ENCODE results near the gene TMEM106A.
"Not testable (repeated sequence)": the region's sequence is repeated elsewhere in the genome, so short reads cannot be mapped to it uniquely, and the experiment has no call there.

TMEM106A gene

DNA sequence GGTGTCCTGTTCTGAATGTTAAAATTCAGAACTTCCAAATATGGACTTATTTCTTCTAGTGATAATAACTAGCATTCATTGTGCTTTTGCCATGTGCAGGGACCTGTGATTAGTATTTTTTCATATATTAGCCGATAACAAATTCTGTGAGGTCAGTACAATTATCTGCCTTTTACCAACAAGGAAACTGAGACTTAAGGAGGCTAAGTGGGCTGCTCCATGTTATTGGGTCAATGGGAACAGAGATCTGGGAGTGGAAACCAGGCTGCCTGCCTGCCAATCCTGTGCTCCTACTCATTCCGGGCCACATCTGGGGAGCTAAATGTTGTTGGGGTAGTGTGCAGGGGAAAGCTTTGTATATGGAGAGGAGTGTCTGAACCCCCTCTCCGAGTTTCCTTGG, 3.7 kb downstream of the TMEM106A start:
- no peak for DNase-seq (ENCODE audit: low spot score)

DNA sequence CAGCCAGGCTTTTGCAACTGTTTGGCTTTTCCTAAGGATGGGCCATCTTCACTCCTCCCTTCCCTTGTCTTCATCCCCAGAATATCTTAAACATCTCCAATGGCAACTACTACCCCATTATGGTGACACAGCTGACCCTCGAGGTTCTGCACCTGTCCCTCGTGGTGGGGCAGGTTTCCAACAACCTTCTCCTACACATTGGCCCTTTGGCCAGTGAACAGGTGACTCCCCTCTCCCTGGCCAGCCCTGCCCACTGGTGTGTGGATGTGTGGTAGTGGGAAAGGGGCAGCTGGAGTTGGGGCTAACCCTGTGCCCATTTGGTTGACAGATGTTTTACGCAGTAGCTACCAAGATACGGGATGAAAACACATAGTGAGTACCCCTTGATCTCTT, 4.7 kb downstream of the TMEM106A start:
- DNase-seq (ENCODE audit: low spot score), result no peak

DNA sequence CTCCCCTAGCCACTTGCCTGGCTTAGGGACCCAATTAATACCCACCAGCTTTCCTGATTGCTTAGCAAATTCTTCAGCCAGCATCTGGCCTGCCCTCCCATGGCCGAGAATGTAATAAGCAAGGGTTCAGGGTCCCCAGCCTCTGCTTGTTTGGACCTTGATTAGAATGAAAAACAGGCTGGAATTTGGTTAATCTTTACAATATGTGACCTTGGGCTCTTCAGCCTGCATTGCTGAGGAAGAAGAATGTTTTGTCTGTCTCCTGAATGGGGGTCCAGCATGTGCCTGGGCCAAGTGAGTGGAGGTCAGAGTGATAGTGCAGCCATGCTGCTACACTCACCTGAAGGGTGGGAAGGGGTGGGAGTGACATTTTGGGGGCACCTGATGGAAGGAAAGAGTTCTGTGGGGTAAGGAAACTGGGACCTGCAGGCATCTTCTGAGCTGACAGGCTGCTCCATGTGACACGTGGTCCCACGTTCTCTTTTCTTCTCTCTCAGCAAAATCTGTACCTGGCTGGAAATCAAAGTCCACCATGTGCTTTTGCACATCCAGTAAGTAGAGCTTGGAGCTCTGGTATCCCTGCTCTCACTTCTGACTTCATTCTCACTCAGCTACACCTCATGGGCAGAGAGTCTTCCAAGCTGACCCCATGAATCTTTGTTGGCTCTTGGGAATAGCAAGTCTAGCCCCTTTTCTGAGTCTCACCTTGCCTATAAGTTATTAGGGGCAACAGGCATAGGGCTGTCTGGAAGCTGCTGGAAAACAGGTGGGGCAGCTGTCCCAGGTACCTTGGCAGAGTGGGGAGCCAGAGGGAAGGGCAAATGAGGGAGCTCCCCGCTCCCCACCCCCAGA, 5.3 kb downstream of the TMEM106A start:
- no peak for DNase-seq (ENCODE audit: low spot score)

DNA sequence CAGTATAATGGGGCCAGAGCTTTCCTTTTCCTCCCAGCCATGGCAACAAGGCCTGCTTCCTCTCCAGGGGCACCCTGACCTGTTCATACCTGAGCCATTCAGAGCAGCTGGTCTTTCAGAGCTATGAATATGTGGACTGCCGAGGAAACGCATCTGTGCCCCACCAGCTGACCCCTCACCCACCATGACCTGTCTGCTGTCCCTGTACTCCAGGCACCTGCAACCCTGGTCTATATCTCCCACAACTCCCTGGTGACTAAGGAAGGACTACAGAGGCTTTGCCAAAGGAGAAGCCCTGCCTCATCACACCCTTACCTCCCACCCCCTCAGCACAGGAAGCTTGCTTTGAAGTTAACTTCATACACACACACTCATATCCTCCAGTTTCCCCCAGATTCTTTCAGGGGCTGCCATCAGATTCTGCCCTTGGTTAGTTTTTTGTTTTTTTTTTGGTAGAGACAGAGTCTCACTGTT, 6.0 kb downstream of the TMEM106A start:
- DNase-seq (ENCODE audit: low spot score), result no peak

DNA sequence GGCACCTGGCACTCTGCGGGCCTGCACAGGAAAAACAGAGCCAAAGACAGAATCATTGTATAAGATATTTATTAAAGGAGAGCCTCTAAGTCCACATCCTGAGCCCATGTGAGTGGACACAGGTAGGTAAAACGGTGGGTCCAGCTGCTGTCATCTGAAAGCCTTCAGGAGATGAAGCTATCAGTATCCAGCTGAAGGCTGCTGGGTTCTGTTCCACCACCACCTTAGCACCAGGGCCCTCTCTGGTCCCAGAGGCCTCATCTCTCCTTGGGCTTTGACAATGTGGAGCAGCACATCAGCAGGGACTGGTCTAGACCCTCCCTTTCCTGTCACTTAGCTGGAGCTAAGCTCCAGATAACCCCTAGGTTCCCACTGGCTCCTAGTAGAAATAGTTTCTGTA, 7.3 kb downstream of the TMEM106A start:
- no peak for DNase-seq (ENCODE audit: low spot score)

DNA sequence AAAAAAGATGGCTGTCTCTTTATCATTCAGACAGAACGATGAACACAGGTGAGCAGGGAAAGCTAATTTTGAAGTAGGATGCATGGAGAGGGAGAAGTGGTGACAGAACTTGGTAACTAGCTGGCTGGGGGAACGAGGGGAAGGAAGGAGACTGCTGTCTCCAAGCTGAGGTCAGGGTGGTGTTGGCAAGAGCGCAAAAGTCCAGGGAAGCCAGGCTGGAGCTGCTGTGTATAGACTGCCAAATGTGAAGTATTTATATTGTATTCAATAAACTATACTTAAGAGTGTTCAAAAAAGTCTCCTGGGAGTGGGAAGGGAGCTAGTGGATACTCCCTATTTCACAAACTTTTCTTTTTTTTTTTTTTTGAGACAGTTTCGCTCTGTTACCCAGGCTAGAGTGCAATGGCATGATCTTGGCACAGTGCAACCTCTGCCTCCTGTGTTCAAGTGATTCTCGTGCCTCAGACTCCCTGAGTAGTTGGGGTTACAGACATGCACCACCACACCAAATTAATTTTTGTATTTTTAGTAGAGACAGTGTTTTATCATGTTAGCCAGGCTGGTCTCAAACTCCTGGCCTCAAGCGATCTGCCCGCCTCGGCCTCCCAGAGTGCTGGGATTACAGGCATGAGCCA, 8.2 kb downstream of the TMEM106A start:
- no peak for DNase-seq (ENCODE audit: low spot score)

DNA sequence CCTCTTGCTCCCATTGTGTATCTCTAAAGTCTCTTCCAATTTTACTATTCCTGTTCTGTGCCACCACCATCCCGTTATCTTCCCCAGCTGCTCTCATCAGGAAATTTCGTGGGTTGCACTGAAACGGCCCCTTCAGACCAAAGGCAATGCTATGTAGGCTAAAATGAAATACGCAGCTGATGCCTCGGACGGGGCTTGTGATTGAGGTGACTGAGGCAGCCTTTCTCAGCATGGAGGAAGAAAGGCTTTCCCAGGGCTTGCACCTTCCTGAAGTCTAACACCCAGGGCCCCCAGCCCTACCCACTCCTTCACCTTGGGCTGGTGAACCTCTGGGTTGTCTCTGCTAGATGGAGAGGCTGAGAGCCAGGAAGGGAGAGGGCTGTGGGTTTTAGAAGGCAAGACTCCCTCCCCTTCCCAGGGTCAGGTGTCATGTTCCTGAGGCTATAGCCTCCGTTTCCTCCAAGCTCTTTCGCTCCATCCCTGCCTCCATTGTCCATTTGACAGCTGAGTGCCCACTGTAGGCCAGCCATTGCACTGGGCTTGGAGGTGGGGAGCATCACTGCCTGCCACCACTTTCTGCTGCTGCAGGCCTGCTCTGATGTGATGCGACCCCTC, 8.9 kb downstream of the TMEM106A start:
- no peak for DNase-seq (ENCODE audit: low spot score)

DNA sequence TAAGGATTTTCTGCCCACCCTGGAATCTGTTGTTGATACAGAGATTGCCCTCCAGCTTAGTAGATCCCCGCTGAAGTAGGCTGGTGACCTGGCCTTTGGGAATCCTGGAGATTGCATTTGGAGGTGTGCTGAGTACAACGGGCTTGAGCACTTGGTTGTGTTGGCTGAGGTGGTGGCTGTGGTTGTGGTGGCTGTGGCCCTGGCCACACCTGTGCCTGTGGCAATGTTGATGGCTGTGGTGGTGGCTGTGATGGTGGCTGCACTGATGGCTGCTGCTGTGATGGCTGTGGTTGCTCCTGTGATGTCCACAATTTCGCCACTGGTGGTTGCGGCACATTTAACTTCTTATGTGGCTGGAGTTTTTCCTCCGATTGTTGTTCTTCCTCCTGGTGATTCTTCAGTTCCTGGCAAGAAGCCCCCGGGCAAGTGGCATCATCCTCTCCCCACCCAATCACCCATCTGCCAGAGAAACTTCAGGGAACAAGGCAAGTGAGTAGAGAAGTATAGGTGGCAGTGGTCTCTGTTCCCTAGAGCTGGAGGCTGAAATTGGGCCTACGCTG, 12.6 kb downstream of the TMEM106A start:
- DNase-seq (ENCODE audit: low spot score), result no peak

DNA sequence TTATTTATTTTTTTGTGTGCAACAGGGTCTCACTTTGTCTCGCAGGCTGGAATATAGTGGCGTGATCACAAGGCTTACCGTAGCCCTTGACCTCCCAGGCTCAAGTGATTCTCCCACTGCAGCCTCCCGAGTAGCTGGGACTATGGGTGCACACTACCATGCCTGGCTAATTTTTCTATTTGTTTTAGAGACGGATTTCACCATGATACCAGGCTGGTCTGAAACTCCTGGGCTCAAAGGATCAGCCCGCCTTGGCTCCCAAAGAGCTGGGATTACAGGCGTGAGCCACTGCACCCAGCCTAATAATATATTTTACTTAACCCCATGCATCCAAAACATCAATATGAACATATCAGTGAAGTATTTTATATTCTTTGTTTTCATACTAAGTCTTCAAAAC, 14.7 kb downstream of the TMEM106A start:
- DNase-seq (ENCODE audit: low spot score), result no peak

DNA sequence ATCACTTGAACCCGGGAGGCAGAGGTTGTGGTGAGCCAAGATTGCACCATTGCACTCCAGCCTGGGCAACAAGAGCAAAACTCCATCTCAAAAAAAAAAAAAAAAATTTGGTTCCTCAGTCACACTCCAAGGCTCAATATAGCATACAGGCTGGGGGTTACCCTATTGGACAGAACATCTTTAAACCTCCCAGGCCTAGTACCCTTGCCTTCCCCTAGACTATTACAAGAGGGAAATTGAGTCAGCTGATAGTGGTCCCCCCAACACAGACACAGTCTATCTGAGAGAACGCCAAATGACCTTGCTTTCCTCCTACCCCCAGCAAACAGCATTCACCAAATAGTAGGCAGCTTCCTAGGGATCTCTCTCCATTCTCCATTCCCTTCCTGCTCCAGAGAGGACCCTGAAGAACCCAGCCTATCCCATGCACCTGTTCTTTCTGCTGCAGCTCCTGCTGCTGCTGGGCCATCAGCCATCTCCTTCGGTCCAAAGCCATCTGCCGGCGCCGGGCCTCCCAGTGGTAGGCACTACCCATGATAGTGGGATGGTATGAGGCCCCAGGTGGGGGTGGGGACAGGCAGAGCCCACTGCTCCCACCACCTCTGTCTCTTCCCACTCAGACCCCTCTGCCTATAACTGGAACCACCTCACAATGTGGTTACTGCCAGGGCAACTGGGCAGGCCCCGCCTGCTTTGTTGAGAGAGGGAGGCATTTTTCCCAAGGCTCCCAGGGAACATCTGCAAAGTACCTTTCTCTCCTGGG, 16.5 kb downstream of the TMEM106A start, which contains the start of gene CCDC200:
TSS of gene CCDC200 (minus strand) at position 604 of the 763 bp plus-strand sequence. CDS start at position 535, 69 bp downstream.
- not testable (repeated sequence) for DNase-seq (ENCODE audit: low spot score)

DNA sequence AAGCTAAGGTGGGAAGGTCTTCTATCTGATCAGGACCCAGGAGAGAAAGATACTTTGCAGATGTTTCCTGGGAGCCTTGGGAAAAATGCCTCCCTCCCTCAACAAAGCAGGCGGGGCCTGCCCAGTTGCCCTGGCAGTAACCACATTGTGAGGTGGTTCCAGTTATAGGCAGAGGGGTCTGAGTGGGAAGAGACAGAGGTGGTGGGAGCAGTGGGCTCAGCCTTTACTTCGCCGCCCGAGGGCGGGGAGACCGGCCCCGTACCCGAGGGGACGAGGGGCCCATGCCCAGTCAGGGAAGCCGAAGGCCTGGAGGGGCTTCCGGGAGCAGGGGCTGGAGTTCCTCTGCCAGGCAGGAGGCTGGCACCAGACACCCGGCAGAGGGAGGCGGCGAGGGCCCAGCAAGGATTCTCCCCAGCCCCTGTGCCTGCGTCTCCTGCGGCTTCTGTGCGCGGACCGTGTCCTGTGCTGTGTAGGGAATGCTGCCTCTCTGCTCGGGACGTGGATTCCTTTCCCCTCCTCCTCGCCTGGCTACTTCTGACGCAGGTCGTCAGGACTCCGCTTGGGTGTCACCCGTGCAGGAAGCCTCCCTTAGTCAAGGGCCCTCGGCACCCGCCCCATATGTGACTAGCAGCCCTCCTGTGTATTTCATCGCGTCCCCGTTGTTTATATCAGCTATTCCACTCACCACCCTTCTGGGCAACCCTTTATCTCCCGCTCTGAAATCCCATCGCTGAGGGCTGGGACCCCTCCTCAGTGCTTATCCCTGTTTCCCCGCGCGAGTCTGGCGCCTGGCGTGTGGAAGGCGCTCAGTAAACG, 19.7 kb downstream of the TMEM106A start:
- DNase-seq (ENCODE audit: low spot score), result not testable (repeated sequence)

DNA sequence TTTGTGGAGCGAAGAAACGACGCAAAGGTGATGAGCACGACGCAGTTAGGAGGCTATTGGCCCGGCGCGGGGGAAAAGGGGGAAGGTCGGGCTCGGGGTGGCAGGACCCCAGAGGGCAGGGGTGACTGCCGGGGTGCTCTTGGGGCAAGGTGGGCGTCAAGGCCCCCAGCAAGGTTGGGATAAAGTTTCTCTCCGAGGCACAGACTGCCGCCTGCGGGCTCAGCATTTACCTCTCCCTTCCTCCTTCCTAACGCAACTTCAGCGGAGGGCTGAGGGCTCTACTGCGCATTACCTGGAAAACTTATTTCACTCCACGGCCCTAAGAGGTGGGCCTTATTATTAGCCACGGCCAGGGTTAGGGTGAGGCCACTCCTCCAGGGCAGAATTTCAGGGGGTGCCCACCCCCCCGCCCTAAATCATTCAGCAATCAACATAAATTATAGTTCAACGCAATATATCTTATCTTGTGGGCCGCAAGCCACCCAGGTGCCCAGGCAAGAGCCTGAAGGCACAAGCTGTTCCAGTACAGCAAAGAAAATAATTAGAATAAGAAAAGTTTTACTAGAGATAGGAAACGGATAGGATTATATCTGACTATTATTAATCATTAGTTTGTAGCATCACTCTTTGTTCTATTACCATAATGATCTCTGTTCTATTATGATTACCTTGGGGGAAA, 20.5 kb downstream of the TMEM106A start:
- DNase-seq (ENCODE audit: low spot score), result not testable (repeated sequence)

DNA sequence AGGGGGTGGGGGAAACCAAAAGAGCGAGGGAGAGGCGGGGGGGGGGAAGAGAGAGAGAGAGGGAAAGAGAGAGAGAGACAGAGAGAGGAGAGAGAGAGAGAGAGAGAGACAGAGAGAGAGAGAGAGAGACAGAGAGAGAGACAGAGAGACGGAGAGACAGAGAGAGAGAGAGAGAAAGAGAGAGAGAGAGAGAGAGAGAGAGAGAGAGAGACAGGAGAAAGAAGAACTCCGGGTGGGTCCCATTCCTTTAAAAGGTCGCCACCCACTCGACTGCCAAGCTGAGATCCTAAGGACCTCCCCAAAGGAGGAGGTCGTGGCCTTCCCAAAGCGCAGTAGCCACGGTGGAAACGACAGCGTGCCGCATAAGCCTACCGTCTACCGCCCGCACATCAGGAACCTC, 21.6 kb downstream of the TMEM106A start:
- not testable (repeated sequence) for DNase-seq (ENCODE audit: low spot score)

DNA sequence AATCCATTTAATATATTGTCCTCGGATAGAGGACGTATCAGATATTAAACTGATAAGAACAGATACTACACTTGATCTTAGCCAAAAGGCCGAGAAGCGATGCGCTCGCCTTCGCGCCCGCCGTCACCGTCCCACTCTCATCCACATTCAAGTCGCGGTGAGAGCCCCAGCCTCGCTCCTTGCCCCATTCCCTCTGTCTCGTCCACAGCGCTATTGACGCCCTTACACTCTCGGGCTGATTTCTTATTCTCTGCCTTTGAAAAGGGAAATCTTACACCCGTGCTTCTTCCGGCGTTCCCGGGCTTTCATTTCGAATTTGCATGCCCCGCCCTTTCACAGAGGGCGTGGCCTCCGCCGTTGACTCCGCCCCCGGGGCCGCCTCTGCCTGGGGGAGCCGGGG, 22.2 kb downstream of the TMEM106A start, which contains the start of gene RNU2-1:
TSS of gene RNU2-1 (minus strand) at position 101 of the 400 bp plus-strand sequence.
- DNase-seq (ENCODE audit: low spot score), result not testable (repeated sequence)

DNA sequence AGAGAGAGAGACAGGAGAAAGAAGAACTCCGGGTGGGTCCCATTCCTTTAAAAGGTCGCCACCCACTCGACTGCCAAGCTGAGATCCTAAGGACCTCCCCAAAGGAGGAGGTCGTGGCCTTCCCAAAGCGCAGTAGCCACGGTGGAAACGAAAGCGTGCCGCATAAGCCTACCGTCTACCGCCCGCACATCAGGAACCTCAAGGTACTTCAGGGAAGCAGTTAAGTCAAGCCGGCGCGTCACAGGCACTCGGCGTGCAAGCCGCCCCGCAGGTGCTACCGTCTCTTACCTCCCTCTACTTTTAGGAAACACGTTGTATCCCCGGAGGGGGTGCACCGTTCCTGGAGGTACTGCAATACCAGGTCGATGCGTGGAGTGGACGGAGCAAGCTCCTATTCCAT, 27.9 kb downstream of the TMEM106A start:
- not testable (repeated sequence) for DNase-seq (ENCODE audit: low spot score)

DNA sequence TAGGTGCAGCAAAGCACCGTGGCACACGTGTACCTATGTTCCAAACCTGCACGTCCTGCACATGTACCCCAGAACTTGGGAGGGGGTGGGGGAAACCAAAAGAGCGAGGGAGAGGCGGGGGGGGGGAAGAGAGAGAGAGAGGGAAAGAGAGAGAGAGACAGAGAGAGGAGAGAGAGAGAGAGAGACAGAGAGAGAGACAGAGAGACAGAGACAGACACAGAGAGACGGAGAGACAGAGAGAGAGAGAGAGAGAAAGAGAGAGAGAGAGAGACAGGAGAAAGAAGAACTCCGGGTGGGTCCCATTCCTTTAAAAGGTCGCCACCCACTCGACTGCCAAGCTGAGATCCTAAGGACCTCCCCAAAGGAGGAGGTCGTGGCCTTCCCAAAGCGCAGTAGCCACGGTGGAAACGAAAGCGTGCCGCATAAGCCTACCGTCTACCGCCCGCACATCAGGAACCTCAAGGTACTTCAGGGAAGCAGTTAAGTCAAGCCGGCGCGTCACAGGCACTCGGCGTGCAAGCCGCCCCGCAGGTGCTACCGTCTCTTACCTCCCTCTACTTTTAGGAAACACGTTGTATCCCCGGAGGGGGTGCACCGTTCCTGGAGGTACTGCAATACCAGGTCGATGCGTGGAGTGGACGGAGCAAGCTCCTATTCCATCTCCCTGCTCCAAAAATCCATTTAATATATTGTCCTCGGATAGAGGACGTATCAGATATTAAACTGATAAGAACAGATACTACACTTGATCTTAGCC, 29.1 kb downstream of the TMEM106A start:
- DNase-seq (ENCODE audit: low spot score), result not testable (repeated sequence)

DNA sequence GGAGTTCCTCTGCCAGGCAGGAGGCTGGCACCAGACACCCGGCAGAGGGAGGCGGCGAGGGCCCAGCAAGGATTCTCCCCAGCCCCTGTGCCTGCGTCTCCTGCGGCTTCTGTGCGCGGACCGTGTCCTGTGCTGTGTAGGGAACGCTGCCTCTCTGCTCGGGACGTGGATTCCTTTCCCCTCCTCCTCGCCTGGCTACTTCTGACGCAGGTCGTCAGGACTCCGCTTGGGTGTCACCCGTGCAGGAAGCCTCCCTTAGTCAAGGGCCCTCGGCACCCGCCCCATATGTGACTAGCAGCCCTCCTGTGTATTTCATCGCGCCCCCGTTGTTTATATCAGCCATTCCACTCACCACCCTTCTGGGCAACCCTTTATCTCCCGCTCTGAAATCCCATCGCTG, 34.8 kb downstream of the TMEM106A start:
- DNase-seq (ENCODE audit: low spot score), result not testable (repeated sequence)
